HG03135 (cell line): ENCODE data around the gene RPAIN.

Experiments used
- ATAC-seq: cut with Tn5 transposase; IDR thresholded peaks from one replicate; pipeline ENCODE4 v1.9.1; 2021; ENCODE audit warnings: mild to moderate bottlenecking, moderate library complexity; ENCODE audit not compliant: unreplicated experiment

Gene RPAIN

DNA sequence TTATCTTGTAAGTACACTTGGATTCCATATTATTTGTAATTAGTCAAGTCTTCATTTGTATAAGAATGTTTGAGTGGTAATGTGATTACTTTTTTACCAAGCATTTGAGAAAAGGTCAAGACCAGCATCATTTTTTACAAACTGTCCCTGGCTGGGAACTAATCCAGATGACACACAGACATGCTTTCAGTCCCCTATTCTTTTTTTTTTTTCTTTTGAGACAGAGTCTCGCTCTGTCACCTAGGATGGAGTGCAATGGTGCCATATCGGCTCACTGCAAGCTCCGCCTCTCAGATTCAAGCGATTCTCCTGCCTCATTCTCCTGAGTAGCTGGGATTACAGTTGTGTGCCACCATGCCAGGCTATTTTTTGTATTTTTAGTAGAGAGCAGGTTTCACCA is 61.5 kb downstream of the RPAIN start:
- ATAC-seq: no peak
